ENCODE data around the gene EIF5A. TPM values are rescaled to one million over a fixed set of nuclear protein-coding genes. Genes with fewer than 3 reads are reported as not detected.

EIF5A gene
- total and polyA plus RNA-seq, 9 of the 15 experiments (the other 6 are each of a cell fraction or from before 2014, with no cell fraction given): 22.9 to 1,163 (median 772) TPM

- TF ChIP-seq, protein P1, sequence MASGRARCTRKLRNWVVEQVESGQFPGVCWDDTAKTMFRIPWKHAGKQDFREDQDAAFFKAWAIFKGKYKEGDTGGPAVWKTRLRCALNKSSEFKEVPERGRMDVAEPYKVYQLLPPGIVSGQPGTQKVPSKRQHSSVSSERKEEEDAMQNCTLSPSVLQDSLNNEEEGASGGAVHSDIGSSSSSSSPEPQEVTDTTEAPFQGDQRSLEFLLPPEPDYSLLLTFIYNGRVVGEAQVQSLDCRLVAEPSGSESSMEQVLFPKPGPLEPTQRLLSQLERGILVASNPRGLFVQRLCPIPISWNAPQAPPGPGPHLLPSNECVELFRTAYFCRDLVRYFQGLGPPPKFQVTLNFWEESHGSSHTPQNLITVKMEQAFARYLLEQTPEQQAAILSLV (tag; IDR thresholded peaks at IDR 0.05): no peak
- TF ChIP-seq RBFOX2 (IDR thresholded peaks at IDR 0.05; ENCODE audit: low read depth, low read length): peak; percentile 67
- TF ChIP-seq SRSF3 (IDR thresholded peaks at IDR 0.05; ENCODE audit: insufficient read depth, low read length): no peak
- TF ChIP-seq RUNX1 (IDR thresholded peaks at IDR 0.05; ENCODE audit: low read depth): no peak
- no peak for TF ChIP-seq SNAPC5 (CRISPR knock-in tag; IDR thresholded peaks at IDR 0.05)
- TF ChIP-seq, protein P2, sequence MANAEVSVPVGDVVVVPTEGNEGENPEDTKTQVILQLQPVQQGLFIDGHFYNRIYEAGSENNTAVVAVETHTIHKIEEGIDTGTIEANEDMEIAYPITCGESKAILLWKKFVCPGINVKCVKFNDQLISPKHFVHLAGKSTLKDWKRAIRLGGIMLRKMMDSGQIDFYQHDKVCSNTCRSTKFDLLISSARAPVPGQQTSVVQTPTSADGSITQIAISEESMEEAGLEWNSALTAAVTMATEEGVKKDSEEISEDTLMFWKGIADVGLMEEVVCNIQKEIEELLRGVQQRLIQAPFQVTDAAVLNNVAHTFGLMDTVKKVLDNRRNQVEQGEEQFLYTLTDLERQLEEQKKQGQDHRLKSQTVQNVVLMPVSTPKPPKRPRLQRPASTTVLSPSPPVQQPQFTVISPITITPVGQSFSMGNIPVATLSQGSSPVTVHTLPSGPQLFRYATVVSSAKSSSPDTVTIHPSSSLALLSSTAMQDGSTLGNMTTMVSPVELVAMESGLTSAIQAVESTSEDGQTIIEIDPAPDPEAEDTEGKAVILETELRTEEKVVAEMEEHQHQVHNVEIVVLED (CRISPR knock-in tag; IDR thresholded peaks at IDR 0.05): no peak
- TF ChIP-seq CBX8 (IDR thresholded peaks at IDR 0.05; ENCODE audit: borderline replicate concordance, extremely low read depth, low read depth, low read length, poor library complexity, severe bottlenecking): no peak
- no peak for TF ChIP-seq CBFA2T2 (conservative IDR thresholded peaks at IDR 0.05)
- no peak for TF ChIP-seq BMI1 (IDR thresholded peaks at IDR 0.05; ENCODE audit: low read length)
- TF ChIP-seq ARNT (IDR thresholded peaks at IDR 0.05): no peak
- no peak for TF ChIP-seq ATF2 (CRISPR knock-in tag; IDR thresholded peaks at IDR 0.05)
- TF ChIP-seq FOXA1 (IDR thresholded peaks at IDR 0.05; ENCODE audit: borderline replicate concordance): no peak
- TF ChIP-seq KLF6 (CRISPR knock-in tag; IDR thresholded peaks at IDR 0.05; ENCODE audit: borderline replicate concordance): no peak
- TF ChIP-seq GATAD2A (IDR thresholded peaks at IDR 0.05): no peak
- no peak for TF ChIP-seq BHLHE40 (IDR thresholded peaks at IDR 0.05; ENCODE audit: low read length)
- TF ChIP-seq ARID3A (IDR thresholded peaks at IDR 0.05; ENCODE audit: borderline replicate concordance, low read depth, low read length): no peak
- TF ChIP-seq, protein P3, sequence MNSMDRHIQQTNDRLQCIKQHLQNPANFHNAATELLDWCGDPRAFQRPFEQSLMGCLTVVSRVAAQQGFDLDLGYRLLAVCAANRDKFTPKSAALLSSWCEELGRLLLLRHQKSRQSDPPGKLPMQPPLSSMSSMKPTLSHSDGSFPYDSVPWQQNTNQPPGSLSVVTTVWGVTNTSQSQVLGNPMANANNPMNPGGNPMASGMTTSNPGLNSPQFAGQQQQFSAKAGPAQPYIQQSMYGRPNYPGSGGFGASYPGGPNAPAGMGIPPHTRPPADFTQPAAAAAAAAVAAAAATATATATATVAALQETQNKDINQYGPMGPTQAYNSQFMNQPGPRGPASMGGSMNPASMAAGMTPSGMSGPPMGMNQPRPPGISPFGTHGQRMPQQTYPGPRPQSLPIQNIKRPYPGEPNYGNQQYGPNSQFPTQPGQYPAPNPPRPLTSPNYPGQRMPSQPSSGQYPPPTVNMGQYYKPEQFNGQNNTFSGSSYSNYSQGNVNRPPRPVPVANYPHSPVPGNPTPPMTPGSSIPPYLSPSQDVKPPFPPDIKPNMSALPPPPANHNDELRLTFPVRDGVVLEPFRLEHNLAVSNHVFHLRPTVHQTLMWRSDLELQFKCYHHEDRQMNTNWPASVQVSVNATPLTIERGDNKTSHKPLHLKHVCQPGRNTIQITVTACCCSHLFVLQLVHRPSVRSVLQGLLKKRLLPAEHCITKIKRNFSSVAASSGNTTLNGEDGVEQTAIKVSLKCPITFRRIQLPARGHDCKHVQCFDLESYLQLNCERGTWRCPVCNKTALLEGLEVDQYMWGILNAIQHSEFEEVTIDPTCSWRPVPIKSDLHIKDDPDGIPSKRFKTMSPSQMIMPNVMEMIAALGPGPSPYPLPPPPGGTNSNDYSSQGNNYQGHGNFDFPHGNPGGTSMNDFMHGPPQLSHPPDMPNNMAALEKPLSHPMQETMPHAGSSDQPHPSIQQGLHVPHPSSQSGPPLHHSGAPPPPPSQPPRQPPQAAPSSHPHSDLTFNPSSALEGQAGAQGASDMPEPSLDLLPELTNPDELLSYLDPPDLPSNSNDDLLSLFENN (IDR thresholded peaks at IDR 0.05; ENCODE audit: low read depth in 2 of 2, low read length in 2 of 2): no peak
- TF ChIP-seq KLF1 (tag; IDR thresholded peaks at IDR 0.05): no peak
These were observed 44.5 kb downstream of the EIF5A start, which contains the start of gene KCTD11 (continued) for GRCh38 chr17:7351665-7352502.
